Hematopoietic multipotent progenitor cell treated with erythropoietin and hydrocortisone succinate and interleukin-3 and kit ligand, for 8 days (in vitro differentiated cells): ENCODE data around the gene TECPR2.
"Not testable (repeated sequence)": the region's sequence is repeated elsewhere in the genome, so short reads cannot be mapped to it uniquely, and the experiment has no call there.

Experiments
- DNase-seq: peaks from one replicate; pipeline ENCODE4 v3.0.0-alpha.2; 2015

Gene TECPR2

GRCh38 chr14:102362545-102363181 lies at the start of gene TECPR2, which contains the start of gene CINP:
Gene TECPR2 (plus strand): TSS chr14:102362941. CDS start chr14:102376722, 13,781 bp downstream.
Gene CINP (minus strand): TSS chr14:102362890. CDS start chr14:102362851, 39 bp downstream.
- peak; percentile 90 for DNase-seq

GRCh38 chr14:102314242-102315011 lies 48.3 kb upstream of the TECPR2 start:
- DNase-seq: peak; percentile 84

GRCh38 chr14:102315121-102315520 lies 47.6 kb upstream of the TECPR2 start:
- DNase-seq: peak; percentile 11

- no peak for DNase-seq
Observed at GRCh38 chr14:102316338-102316742, 46.4 kb upstream of the TECPR2 start.

- peak; percentile 93 for DNase-seq
Observed at GRCh38 chr14:102316743-102317563, 45.8 kb upstream of the TECPR2 start.

GRCh38 chr14:102317564-102318248 lies 45.0 kb upstream of the TECPR2 start:
- DNase-seq: peak; percentile 83

GRCh38 chr14:102318781-102319276 lies 43.9 kb upstream of the TECPR2 start:
- no peak for DNase-seq

GRCh38 chr14:102319351-102320032 lies 43.2 kb upstream of the TECPR2 start, which contains the start of gene ZNF839:
Gene ZNF839 (plus strand): TSS chr14:102319746. CDS start chr14:102319766, 20 bp downstream.
- DNase-seq: peak; percentile 92

- DNase-seq: peak; percentile 57
Observed at GRCh38 chr14:102320033-102320660, 42.6 kb upstream of the TECPR2 start.

GRCh38 chr14:102320671-102321455 lies 41.9 kb upstream of the TECPR2 start:
- peak; percentile 6 for DNase-seq

GRCh38 chr14:102321456-102322422 lies 41.0 kb upstream of the TECPR2 start:
- DNase-seq: no peak

- DNase-seq: peak; percentile 81
Observed at GRCh38 chr14:102323102-102323501, 39.6 kb upstream of the TECPR2 start.

- DNase-seq: no peak
Observed at GRCh38 chr14:102325791-102326345, 36.9 kb upstream of the TECPR2 start.

GRCh38 chr14:102326583-102326982 lies 36.2 kb upstream of the TECPR2 start:
- no peak for DNase-seq

GRCh38 chr14:102329381-102329780 lies 33.4 kb upstream of the TECPR2 start:
- not testable (repeated sequence) for DNase-seq

- DNase-seq: no peak
Observed at GRCh38 chr14:102330806-102331205, 31.9 kb upstream of the TECPR2 start.

- no peak for DNase-seq
Observed at GRCh38 chr14:102333390-102333789, 29.4 kb upstream of the TECPR2 start.

- no peak for DNase-seq
Observed at GRCh38 chr14:102333795-102334705, 28.7 kb upstream of the TECPR2 start.
